Natural killer cell (primary cell): ENCODE data around the gene KIRREL3. TPM values are rescaled to one million over a fixed set of nuclear protein-coding genes. Genes with fewer than 3 reads are reported as not detected.

ENCODE experiments used
- ATAC-seq, 3 donors: fragments of 150-1000 bp in 2 of 3; fragments of 200-7000 bp in 1 of 3; cut with Tn5 transposase; 1 replicate in 1 of 3; 2 replicates in 2 of 3; pipeline ENCODE4 v1.10.0; 2021; ENCODE audit warnings: mild to moderate bottlenecking in 2 of 3, moderate library complexity in 2 of 3
- DNase-seq, 2 donors: peaks; one replicate each; pipeline versions ENCODE4 v3.0.0 to v3.0.0-alpha.2; 2013 to 2021; ENCODE audit warnings: mixed read lengths in 1 of 2
- H3K27ac ChIP-seq: one replicate; pipeline ENCODE4 v1.5.1; 2013; ENCODE audit warnings: mild to moderate bottlenecking, low read length
- H3K27me3 ChIP-seq: one replicate; pipeline ENCODE4 v1.6.1; 2013; ENCODE audit warnings: low read length; ENCODE audit not compliant: control insufficient read depth, insufficient read depth
- H3K36me3 ChIP-seq: one replicate; pipeline ENCODE4 v1.6.1; 2013; ENCODE audit warnings: low read length; ENCODE audit not compliant: control insufficient read depth, insufficient read depth
- H3K4me1 ChIP-seq: one replicate; pipeline ENCODE4 v1.6.1; 2013; ENCODE audit warnings: low read length; ENCODE audit not compliant: control insufficient read depth, insufficient read depth
- H3K4me3 ChIP-seq: one replicate; pipeline ENCODE4 v1.5.1; 2013; ENCODE audit warnings: low read length
- H3K9me3 ChIP-seq: one replicate; pipeline ENCODE4 v1.6.1; 2013; ENCODE audit warnings: low read length; ENCODE audit not compliant: control insufficient read depth, insufficient read depth
- H3K27ac Mint-ChIP-seq, 2 donors: one replicate each; pipeline ENCODE4 v1.8.0; 2022; ENCODE audit warnings: mild to moderate bottlenecking in 2 of 2, mixed read lengths in 2 of 2, moderate library complexity in 1 of 2
- H3K27me3 Mint-ChIP-seq, 2 donors: one replicate each; pipeline ENCODE4 v1.8.0; 2022; ENCODE audit warnings: low read depth in 2 of 2, mixed read lengths in 2 of 2
- H3K36me3 Mint-ChIP-seq: one replicate; pipeline ENCODE4 v1.8.0; 2022; ENCODE audit warnings: mixed read lengths
- H3K4me1 Mint-ChIP-seq, 2 donors: one replicate each; pipeline ENCODE4 v1.8.0; 2022; ENCODE audit warnings: mixed read lengths in 2 of 2
- H3K4me3 Mint-ChIP-seq: one replicate; pipeline ENCODE4 v1.8.0; 2022; ENCODE audit warnings: mild to moderate bottlenecking, moderate library complexity, mixed read lengths
- H3K9me3 Mint-ChIP-seq, 2 donors: one replicate each; pipeline ENCODE4 v1.8.0; 2022; ENCODE audit warnings: mixed read lengths in 2 of 2
- WGBS: methylation state at CpG from one replicate; pipeline ENCODE4 v1.1.7; 2013; ENCODE audit warnings: missing lambda C conversion rate; ENCODE audit not compliant: insufficient coverage; 5-methylcytosine and 5-hydroxymethylcytosine counted together
- intact Hi-C: fragments of 100-400 bp; cut with micrococcal nuclease; formaldehyde crosslinking; loops from one replicate; pipeline ENCODE4 v1.14.2; 2022
- total RNA-seq, 4 donors: library from RNA; stranded (reverse); fragments of 120-200 nt in 1 of 4; gene quantifications; one replicate each; pipeline versions ENCODE4 v1.2.3 to v1.2.4, GENCODE V29; 2013 to 2022
- TF ChIP-seq, protein P1 (sequence below): fragments of 200-600 bp; IDR thresholded peaks from one replicate; pipeline ENCODE4 v1.8.0; 2022; ENCODE audit warnings: antibody characterized with exemption

KIRREL3 gene
- total RNA-seq, 3 donors from 2014 or later (not counting 1 experiment from before 2014, with no cell fraction given) = not detected

DNA sequence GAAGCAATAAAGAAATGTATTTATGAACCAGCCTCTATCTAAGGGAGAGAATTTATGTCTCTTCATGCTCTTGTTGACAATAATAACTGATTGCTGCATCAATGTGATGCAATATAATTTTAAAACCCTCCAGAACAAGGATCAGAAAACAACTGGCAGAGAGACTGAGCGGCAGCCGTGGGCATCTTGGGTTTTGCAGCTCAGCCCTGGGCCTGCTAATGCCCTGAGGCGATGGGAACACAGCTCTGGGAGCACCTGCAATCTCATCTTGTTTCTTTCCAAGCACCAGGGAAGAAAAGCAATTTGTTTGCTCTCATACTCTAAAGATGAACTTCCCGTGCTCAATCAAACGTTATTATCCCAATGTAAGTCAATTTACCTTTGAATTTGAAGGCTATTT lies 399.4 kb downstream of the KIRREL3 start:
- Histone ChIP-seq H3K36me3 (no peaks in the 10 kb centered on the region), H3K27me3 (no peaks in the 10 kb centered on the region), H3K9me3 (no peaks in the 10 kb centered on the region), H3K4me3 (no peak overlapping the region), H3K4me1 (no peaks in the 10 kb centered on the region), H3K27ac (no peak overlapping the region)
- no peaks in the 10 kb centered on the region for H3K9me3 Mint-ChIP-seq
- H3K4me3 Mint-ChIP-seq = no peak overlapping the region
- H3K27ac Mint-ChIP-seq = no peak overlapping the region
- H3K4me1 Mint-ChIP-seq = no peaks in the 10 kb centered on the region
- ATAC-seq (no peak), DNase-seq (no peak)
- H3K36me3 Mint-ChIP-seq = no peaks in the 10 kb centered on the region
- intact Hi-C loops = no loop called here
- H3K27me3 Mint-ChIP-seq = peaks cover 13 to 54% of the 10 kb centered on the region in 2 donors
- TF ChIP-seq, protein P1, sequence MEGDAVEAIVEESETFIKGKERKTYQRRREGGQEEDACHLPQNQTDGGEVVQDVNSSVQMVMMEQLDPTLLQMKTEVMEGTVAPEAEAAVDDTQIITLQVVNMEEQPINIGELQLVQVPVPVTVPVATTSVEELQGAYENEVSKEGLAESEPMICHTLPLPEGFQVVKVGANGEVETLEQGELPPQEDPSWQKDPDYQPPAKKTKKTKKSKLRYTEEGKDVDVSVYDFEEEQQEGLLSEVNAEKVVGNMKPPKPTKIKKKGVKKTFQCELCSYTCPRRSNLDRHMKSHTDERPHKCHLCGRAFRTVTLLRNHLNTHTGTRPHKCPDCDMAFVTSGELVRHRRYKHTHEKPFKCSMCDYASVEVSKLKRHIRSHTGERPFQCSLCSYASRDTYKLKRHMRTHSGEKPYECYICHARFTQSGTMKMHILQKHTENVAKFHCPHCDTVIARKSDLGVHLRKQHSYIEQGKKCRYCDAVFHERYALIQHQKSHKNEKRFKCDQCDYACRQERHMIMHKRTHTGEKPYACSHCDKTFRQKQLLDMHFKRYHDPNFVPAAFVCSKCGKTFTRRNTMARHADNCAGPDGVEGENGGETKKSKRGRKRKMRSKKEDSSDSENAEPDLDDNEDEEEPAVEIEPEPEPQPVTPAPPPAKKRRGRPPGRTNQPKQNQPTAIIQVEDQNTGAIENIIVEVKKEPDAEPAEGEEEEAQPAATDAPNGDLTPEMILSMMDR = no peak
- 80% methylated on average over 3 of the region's 5 CpGs for WGBS

DNA sequence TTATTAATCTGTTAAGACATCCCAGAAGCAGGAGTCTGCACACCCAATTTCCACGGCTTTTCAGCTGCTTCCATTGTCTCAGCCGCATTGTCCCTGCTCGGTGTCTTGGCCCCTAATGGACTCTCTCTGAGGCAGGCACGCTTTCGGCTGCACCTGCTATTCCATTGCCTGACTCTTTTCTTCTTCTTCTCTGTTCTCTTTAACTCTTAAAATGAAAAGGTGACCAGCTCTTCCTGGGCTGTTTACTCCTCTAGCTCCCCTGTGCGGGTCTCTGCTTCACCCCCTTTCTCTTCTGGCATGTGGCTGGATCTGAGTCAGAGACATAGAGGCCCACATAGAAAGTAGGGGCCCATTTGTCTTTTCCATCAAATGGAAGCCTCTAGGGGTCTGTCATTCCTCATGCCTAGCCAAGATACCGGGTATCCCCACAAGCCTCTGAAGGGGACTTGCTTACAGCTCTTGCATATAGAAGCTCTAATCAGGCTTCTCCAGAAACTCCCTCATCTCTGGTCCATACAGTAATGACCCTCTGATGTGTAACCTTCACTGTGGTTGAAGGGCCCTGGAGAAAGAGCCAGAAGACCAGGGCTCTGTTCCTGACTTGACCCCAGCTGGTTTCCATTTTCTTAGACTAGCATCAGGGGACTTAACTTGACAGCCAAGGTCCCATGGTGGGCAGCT lies 401.2 kb downstream of the KIRREL3 start:
- Mint-ChIP-seq H3K4me3 (no peak overlapping the region), H3K9me3 (no peaks in the 10 kb centered on the region), H3K27ac (no peak overlapping the region), H3K36me3 (no peaks in the 10 kb centered on the region), H3K27me3 (peaks cover 16 to 54% of the 10 kb centered on the region in 2 donors), H3K4me1 (no peaks in the 10 kb centered on the region)
- Histone ChIP-seq H3K36me3 (no peaks in the 10 kb centered on the region), H3K9me3 (no peaks in the 10 kb centered on the region), H3K27ac (no peak overlapping the region), H3K4me1 (no peaks in the 10 kb centered on the region), H3K27me3 (no peaks in the 10 kb centered on the region), H3K4me3 (no peak overlapping the region)
- 82% methylated on average over 7 of the region's 7 CpGs for WGBS
- DNase-seq (no peak), ATAC-seq (no peak)
- intact Hi-C loops = no loop called here
- TF ChIP-seq, protein P1 = no peak

DNA sequence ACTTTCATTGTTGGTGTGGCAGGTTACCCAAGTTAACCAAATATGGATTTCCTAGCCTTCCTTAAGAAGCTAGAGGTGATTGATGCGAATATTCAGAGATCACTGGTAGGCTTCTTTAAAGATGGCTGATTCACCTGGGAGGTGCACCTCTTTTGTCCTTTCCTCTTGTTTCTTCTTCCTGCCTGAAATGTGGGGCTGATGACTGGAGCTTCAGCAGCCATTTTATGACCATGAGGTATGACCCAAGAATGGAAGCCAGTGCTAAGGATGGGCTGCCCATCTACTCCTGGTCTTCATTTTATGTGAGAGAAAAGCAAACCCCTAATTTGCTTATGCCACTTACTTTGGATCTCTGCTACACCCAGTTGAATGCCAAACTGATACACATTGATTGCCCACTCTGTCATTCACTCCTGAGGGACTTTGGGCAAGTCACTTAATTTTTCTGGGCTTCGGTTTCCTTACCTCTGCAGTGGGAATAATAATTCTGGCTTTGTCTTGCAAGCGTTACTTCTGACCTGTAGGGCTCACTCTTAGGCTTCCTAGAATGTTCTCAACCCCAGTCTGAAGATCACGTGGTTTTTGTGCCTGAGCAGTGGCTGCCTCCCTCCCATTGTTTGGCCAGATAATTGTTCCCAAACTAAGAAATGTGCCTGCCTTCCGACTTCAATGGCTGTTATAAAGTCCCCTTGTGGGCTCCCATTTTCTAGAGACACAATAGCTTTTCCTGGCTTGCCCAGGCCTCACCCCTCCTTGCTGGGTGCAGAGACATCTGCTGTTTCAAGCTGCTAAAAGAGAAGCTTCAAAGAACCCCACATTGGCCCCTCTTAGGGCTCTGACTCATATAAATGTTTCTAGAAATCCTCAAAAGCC lies 402.0 kb downstream of the KIRREL3 start:
- 63% methylated on average over 5 of the region's 5 CpGs for WGBS
- ATAC-seq (no peak), DNase-seq (no peak)
- Mint-ChIP-seq H3K27me3 (peaks cover 16 to 47% of the 10 kb centered on the region in 2 donors), H3K27ac (no peak overlapping the region), H3K36me3 (no peaks in the 10 kb centered on the region), H3K4me3 (no peak overlapping the region), H3K4me1 (no peaks in the 10 kb centered on the region), H3K9me3 (no peaks in the 10 kb centered on the region)
- TF ChIP-seq, protein P1 = no peak
- no peaks in the 10 kb centered on the region for H3K4me1 ChIP-seq
- intact Hi-C loops = no loop called here
- no peak overlapping the region for H3K27ac ChIP-seq
- H3K27me3 ChIP-seq = no peaks in the 10 kb centered on the region
- no peaks in the 10 kb centered on the region for H3K9me3 ChIP-seq
- no peak overlapping the region for H3K4me3 ChIP-seq
- H3K36me3 ChIP-seq = no peaks in the 10 kb centered on the region
